ENCODE results near the gene TIMM44. TPM values are rescaled to one million over a fixed set of nuclear protein-coding genes. Genes with fewer than 3 reads are reported as not detected.
"Not testable (repeated sequence)": the region's sequence is repeated elsewhere in the genome, so short reads cannot be mapped to it uniquely, and the experiment has no call there.

TIMM44 gene
- total RNA-seq, 1 donor from 2014 or later: 68.8 TPM

GRCh38 chr19:7944177-7944761, 803 bp upstream of the TIMM44 start:
- DNase-seq: peak; percentile 97

DNA sequence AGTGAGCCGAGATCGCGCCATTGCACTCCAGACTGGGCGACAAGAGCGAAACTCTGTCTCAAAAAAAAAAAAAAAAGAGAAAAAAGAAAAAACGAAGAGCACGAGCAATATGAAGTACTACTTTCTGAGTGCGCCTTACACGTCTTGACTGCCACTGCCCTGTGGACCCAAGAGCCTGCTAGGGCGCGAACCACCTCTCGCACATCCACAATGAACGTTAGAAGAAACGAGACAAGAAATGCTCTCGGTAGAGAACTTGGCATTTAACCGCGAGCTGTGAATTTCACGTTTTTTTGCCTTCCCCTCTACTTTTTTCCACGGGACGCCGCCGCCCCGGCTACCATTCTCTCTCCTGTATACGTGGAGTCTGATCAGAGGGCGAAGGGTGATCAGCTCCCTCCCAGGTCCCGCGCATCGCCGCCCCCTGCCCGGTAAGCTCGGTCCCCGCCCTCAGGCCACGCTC, 454 bp downstream of the TIMM44 start:
- DNase-seq: no peak

GRCh38 chr19:7941895-7942596, 1.4 kb downstream of the TIMM44 start:
- DNase-seq: no peak

DNA sequence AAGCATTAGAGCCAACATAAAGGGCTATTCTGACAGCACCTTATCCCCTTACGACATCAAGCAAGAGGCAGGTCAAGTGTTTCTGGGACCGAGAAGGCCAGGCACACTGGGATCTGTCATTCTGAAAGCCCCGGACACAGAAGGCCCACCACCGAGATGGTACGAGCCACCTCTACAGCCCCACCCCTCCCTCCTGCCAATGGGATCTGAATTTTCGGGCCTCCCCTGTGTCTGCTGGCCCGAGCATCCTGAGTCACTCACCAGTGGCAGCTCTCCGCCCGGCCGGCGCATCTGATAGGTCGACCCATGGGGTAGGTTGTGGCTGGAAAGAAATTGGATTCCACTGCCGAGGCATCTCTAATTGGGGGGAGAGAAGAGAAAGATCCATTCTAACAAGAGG, 2.6 kb downstream of the TIMM44 start:
- DNase-seq: no peak

GRCh38 chr19:7934766-7935165, 8.7 kb downstream of the TIMM44 start:
- no peak for DNase-seq

- DNase-seq: no peak
Observed at GRCh38 chr19:7933828-7934725, 9.4 kb downstream of the TIMM44 start.

DNA sequence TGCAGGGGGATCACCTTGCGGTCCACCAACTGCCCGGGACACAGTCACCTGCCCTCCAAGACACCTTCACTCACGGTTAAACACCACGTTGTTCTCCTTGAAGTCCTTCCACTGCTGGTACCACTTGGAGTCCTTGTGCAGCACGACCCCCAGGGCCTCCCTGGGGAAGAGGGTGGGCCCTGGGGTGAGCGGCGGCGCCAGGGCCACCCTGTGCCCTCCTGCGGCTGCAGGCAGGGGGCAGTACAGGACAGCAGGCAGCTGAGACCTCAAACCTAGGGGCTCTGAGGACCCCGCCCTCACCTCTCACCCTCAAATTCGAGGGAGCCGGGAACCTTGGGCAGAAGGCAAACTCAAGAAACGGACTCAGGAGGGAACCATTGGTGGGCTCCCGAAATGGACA, 10.1 kb downstream of the TIMM44 start:
- DNase-seq: no peak

DNA sequence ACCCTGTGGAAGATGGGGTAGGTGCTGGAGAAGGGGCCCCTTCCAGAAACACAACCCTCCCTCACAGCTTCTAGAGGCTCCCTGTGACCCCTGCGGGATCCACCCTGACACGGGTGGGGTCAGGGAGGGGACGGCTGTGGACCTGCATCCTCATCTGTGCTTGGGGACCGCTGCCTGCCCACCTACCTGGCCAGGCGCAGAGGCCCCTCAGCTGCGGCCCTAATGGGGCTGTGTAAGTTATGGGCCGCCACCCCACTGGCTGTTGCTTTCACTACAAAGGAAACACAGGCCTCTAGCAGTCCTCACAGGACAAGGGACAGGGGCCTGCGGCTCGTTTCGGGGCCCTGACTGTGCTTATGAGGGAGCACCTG, 10.6 kb downstream of the TIMM44 start:
- no peak for DNase-seq

DNA sequence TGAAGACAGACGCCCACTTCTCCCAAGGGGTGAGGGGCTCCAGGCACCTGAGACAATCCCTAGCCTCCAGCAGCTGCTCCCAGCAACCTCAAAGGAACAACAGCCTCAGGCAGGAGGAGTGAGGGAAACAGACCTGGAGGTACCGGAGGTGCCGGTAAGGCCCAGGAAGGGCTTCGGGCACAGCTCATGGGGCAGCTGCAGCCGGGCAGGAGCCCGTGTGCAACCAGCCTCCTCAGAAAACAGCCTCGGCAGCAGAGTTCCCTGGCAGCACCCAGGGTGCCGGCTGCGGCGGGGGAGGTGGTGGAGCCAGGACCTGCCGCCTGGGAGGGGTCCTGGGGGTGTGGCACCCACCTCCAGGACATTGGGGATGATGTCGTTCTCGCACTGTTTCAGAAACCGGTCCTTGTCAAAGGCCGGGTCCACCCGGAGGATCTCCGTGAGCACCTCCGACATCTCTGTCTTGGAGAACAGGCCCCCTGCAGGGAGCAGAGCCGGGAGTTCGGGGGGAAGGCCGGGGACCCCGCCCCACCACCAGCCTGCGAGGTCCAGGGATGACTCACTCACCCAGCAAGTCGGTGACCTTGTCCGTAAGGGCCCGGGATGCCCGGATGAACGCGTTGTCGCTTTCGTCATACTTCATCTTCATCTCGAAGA, 11.1 kb downstream of the TIMM44 start:
- DNase-seq: no peak

- no peak for DNase-seq
Observed at GRCh38 chr19:7931221-7932061, 12.0 kb downstream of the TIMM44 start.

DNA sequence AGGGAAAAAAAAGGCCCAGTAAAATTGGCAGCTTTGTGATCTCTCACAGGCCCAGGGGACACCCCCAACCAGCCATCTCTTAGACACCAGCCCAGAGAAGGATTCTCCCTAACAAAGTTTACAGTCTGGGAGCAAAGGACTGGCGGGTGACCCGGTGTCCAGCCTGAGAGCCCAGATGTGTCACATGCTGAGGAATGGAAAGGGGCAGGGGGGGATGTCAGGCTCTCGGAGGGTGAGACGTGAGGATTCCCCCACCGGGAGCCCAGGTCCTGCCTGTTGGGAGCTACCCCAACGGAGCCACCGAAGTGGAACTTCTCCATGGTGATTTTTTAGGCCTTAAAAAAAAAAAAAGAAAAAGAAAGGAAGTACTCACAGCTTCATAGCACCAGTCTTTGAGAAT, 12.7 kb downstream of the TIMM44 start:
- DNase-seq: no peak

GRCh38 chr19:7930030-7930429, 13.4 kb downstream of the TIMM44 start:
- DNase-seq: not testable (repeated sequence)

DNA sequence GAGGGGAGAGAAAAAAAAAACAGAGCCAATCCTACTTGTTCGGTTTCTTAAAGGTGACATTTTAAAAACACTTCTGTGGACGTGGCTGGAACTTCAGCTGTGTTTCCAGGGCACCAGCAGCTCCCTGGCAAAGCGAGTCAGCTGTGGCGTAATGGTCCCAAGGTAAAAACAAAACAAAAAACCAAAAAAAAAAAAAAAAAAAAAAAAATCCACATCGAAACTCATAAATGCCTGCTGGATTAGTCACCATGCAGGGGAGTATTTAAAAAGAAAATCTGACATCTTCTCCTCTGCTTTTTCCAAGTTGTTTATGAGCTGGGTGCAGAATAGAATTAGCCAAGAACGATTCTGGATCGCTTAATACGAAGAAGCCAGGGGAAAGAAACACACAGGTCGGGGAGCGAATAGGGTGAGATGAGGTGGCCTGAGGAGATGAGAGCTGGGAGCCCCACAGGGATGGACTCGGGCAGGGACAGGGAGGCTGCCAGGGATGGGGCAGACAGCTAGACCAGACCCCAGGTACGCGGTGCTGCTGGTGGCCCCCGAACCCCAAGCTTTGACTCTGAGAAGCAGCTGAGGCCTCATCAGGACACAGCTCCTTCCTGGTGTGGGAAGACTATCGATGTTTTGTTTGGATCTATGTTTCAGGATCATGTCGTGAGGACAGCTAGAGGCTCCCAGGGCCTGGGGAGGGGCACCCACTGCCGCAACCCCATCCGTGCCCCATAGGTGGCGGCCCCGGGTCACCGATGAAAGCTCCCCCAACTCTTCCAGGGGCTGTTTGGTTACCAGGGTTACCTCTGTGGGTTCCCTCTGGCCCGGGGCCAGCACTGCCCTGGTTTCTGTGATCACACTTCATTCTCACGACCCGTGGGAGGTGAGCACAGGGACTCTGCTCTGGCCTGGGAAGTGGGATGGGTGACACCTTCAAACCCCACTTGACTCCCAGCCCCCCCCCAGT, 14.4 kb downstream of the TIMM44 start:
- no peak for DNase-seq

- no peak for DNase-seq
Observed at GRCh38 chr19:7928334-7928706, 15.1 kb downstream of the TIMM44 start.

DNA sequence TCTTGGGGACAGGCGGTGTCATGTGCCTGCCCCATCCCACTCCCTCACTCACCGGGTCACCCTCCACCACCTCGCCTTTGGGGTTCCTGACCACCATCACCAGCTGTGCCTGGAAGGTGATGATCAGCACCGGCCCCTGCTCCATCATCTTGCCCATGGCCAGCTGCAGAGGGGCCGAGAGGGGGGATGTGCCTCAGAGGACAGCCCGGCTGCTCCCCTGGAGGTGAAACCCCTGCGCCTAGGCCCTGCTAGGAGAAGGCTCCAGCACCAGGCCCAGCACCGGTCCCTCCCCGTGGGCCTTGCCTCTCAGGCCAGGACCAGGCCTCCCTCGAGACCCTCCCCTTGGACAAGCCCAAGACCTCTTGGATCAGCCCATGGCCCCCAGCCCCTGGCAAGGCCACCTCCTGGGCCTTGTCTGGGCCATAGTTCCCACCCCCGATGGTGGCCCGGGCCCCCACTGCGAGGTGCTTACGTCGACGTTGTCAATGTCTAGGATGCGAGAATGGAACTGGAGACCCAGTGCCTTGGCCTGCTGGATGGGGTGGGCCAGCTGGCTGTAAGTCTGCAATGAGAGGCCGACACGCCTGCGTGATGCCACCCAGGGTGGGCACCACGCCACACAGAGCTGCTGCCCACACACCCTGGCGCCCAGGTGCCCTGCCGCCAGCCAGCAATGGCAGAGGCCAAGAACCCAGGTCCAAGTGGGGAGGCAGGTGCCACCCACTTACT, 15.7 kb downstream of the TIMM44 start:
- no peak for DNase-seq

DNA sequence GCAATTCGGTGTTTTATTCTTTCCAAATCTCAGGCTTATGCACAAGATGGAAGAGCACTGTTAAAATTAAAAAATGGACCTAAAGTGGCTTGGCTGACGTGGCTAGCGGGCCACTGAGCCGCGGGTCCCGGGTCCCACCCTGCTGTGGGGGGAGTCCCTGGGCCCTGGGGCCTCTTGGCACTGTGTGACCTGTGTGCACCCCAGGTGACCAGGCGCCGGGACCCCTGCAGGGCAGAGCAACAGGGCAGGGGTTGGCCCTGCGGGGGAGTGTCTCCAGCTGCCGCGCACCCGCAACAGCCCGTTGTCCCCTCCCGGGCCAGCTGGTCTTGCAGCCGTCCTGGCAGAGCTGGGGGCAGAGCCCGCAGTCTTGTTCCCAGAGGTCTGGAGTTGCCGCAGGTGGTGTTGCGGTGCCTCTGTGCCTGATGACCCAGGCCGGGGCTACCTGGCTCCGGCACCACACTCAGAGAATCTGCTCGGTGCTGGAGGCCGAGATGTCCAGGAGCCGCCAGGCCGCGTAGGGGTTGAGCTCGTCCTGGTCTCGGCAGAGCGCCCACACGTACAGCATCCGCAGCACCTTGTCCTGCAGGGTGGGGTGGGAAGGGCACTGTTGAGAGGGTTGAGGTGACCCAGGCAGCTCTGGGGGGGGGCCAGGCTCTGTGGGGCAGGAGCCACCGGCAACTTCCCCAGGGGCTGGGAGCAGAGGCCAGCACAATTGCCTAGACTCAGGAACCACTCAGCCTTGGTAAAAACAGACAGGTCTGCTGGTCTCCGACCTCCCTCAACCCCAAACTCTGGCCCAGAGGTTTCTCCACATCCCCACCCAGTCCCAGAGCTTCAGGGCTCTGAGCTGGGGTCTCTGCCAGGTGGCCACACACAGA, 16.5 kb downstream of the TIMM44 start:
- DNase-seq: no peak

- peak; percentile 74 for DNase-seq
Observed at GRCh38 chr19:7926021-7926726, 17.3 kb downstream of the TIMM44 start, which contains the start of gene CTXN1. CTXN1 (minus strand) TSS chr19:7926135; CDS start chr19:7925538, 597 bp downstream.

Data from tongue (tissue), 2 donors.